Thymus (tissue), 11 donors: ENCODE results near the gene APP. TPM values are rescaled to one million over a fixed set of nuclear protein-coding genes. Genes with fewer than 3 reads are reported as not detected.
A peak's percentile ranks its signal among the peaks of the same experiment; 100 is the strongest.

Source experiments
- DNase-seq, 9 donors: peaks; one replicate each; pipeline ENCODE4 v3.0.0-alpha.2; 2013; ENCODE audit warnings: low spot score in 9 of 9, low read depth in 6 of 9, missing footprints in 1 of 9
- H3K27ac ChIP-seq, 2 donors: one replicate each; pipeline ENCODE4 v1.5.1; 2013; ENCODE audit warnings: control low read depth in 1 of 2, low read depth in 1 of 2, low read length in 1 of 2, mild to moderate bottlenecking in 1 of 2, moderate library complexity in 1 of 2
- H3K27me3 ChIP-seq, 2 donors: one replicate each; pipeline ENCODE4 v1.5.1; 2013; ENCODE audit warnings: low read length in 1 of 2; ENCODE audit not compliant: control insufficient read depth in 2 of 2, insufficient read depth in 1 of 2
- H3K36me3 ChIP-seq, 2 donors: one replicate each; pipeline ENCODE4 v1.5.1; 2013; ENCODE audit warnings: low read length in 1 of 2, mild to moderate bottlenecking in 1 of 2, moderate library complexity in 1 of 2; ENCODE audit not compliant: control insufficient read depth in 2 of 2, insufficient read depth in 2 of 2
- H3K4me1 ChIP-seq, 2 donors: one replicate each; pipeline ENCODE4 v1.5.1; 2013; ENCODE audit warnings: low read length in 2 of 2; ENCODE audit not compliant: control insufficient read depth in 2 of 2, insufficient read depth in 2 of 2
- H3K4me3 ChIP-seq, 2 donors: one replicate each; pipeline ENCODE4 v1.5.1; 2013; ENCODE audit warnings: low read length in 2 of 2, control low read depth in 1 of 2, mild to moderate bottlenecking in 1 of 2
- H3K9me3 ChIP-seq, 2 donors: one replicate each; pipeline ENCODE4 v1.5.1; 2013; ENCODE audit warnings: low read length in 1 of 2, mild to moderate bottlenecking in 1 of 2; ENCODE audit not compliant: control insufficient read depth in 2 of 2, insufficient read depth in 1 of 2
- WGBS: extraction: QIAGEN DNeasy Blood & Tissue Kit; methylation state at CpG from one replicate; pipeline ENCODE4 v1.1.7; 2013; 5-methylcytosine and 5-hydroxymethylcytosine counted together
- polyA plus RNA-seq: library from polyadenylated mRNA; stranded (reverse); fragments of 200-250 nt; gene quantifications from one replicate; pipeline ENCODE4 v1.2.3, GENCODE V29; 2013
- total RNA-seq: library from RNA; stranded (reverse); fragments of 120-200 nt; gene quantifications from one replicate; pipeline ENCODE4 v1.2.4, GENCODE V29; 2013
- donor health status: healthy.

Gene APP
- total and polyA plus RNA-seq, 2 donors, result 110 to 152 TPM

DNA sequence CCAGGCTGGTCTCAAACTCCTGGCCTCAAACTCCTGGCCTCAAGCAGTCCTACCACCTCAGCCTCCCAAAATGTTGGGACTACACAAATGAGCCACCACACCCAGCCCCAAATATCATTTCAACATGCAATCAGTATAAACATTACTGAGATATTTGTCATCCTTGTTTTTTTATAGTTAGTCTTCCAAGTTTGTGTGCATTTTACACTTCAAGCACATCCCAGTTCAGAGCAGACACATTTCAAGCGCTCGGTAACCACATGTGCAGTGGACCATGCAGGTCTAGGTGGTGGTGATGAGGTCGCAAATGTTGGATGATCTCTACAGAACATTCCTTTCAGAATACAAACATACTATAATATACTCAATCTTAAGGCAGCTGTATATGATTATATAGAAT is 23.8 kb upstream of the APP start:
- H3K4me3 ChIP-seq, result no peak overlapping the region
- no peaks in the 10 kb centered on the region for H3K36me3 ChIP-seq
- H3K27ac ChIP-seq, result no peak overlapping the region
- no peak for DNase-seq
- no peaks in the 10 kb centered on the region for H3K27me3 ChIP-seq
- no peaks in the 10 kb centered on the region for H3K9me3 ChIP-seq
- H3K4me1 ChIP-seq, result no peaks in the 10 kb centered on the region
- 77% methylated on average over 3 of the region's 3 CpGs for WGBS

DNA sequence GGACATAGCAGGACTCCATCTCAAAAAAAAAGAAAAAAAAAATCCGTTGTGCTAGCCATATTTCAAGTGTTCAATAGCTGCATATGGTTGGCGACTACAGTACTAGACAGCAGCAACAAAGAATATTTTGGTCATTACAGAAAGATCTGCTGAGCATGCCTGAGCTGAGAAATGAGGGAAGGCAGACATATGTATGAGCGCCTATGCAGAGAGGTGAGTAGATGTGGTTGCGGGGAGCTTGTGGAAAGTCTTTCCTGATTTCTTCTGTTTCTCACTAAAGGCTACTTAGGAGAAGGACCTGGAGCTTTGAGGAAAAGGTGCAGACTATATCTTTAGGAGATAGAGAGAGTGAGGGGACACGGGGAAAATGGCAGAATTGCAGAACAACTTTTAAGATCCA is 21.0 kb upstream of the APP start:
- Histone ChIP-seq H3K27ac (no peak overlapping the region), H3K4me3 (no peak overlapping the region), H3K4me1 (no peaks in the 10 kb centered on the region), H3K9me3 (no peaks in the 10 kb centered on the region), H3K36me3 (no peaks in the 10 kb centered on the region), H3K27me3 (no peaks in the 10 kb centered on the region)
- DNase-seq, result no peak
- WGBS, result 97% methylated on average over 5 of the region's 5 CpGs

DNA sequence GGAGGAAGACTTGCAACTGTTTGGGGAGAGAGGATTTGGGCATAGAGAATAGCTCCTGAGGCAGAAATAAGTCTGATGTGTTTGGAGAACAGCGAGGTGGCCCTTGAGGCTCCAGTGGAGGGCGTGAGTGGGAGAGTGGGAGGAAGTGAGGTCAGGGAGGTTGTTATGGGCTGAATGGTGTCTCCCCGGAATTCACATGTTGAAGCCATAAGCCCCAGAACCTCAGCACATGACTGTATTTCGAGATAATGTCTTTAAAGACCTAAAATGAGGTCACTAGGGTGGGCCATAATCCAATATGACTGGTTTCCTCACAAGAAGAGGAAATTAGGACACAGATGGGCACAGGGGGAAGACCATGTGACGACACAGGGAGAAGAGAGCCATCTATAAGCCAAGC is 17.9 kb upstream of the APP start:
- WGBS, result 94% methylated on average over 5 of the region's 5 CpGs

DNA sequence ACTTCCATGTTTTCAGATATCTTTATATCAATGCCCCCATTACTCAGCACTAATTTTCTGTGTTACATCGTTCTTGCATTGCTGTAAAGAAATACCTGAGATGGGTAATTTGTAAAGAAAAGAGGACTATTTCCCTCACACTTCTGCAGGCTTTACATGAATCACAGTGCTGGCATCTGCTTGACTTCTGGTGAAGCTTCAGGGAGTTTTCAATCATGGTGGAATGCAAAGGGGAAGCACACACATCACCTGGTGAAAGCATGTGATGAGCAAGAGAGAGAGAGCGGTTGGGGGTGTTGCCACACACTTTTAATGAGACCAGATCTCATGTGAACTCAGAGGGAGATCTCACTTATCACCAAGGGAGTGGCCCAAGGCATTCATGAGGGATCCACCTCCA is 14.9 kb upstream of the APP start:
- H3K27me3 ChIP-seq, result no peaks in the 10 kb centered on the region
- no peak for DNase-seq
- no peaks in the 10 kb centered on the region for H3K4me1 ChIP-seq
- H3K4me3 ChIP-seq, result no peak overlapping the region
- H3K27ac ChIP-seq, result no peak overlapping the region
- 98% methylated on average over 2 of the region's 2 CpGs for WGBS
- peaks cover 0 to 3% of the 10 kb centered on the region in 2 donors for H3K9me3 ChIP-seq
- H3K36me3 ChIP-seq, result no peaks in the 10 kb centered on the region

More for the DNA sequence above, 17.9 kb upstream of the APP start:
- Histone ChIP-seq H3K27me3 (no peaks in the 10 kb centered on the region), H3K4me3 (no peak overlapping the region), H3K4me1 (no peaks in the 10 kb centered on the region), H3K27ac (no peak overlapping the region), H3K9me3 (peaks cover 0 to 3% of the 10 kb centered on the region in 2 donors), H3K36me3 (no peaks in the 10 kb centered on the region)
- DNase-seq, result no peak

- H3K9me3 ChIP-seq, result peaks cover 0 to 3% of the 10 kb centered on the region in 2 donors
- 94% methylated on average over 2 of the region's 2 CpGs for WGBS
- no peak for DNase-seq
- H3K4me1 ChIP-seq, result no peaks in the 10 kb centered on the region
- no peak overlapping the region for H3K27ac ChIP-seq
- no peaks in the 10 kb centered on the region for H3K36me3 ChIP-seq
- no peaks in the 10 kb centered on the region for H3K27me3 ChIP-seq
- H3K4me3 ChIP-seq, result no peak overlapping the region
Measured at GRCh38 chr21:26185021-26185420, 14.5 kb upstream of the APP start.

- no peak for DNase-seq
Measured at GRCh38 chr21:26179501-26179900, 8.9 kb upstream of the APP start.

GRCh38 chr21:26177746-26178426 is 7.3 kb upstream of the APP start:
- no peaks in the 10 kb centered on the region for H3K27me3 ChIP-seq
- WGBS, result 95% methylated on average over 5 of the region's 5 CpGs
- no peak for DNase-seq
- H3K4me1 ChIP-seq, result no peaks in the 10 kb centered on the region
- H3K27ac ChIP-seq, result no peak overlapping the region
- no peak overlapping the region for H3K4me3 ChIP-seq
- H3K36me3 ChIP-seq, result no peaks in the 10 kb centered on the region
- no peaks in the 10 kb centered on the region for H3K9me3 ChIP-seq

More at GRCh38 chr21:26179501-26179900, 8.9 kb upstream of the APP start:
- H3K27ac ChIP-seq, result no peak overlapping the region
- H3K4me1 ChIP-seq, result no peaks in the 10 kb centered on the region
- no peaks in the 10 kb centered on the region for H3K27me3 ChIP-seq
- 97% methylated on average over 4 of the region's 4 CpGs for WGBS
- H3K36me3 ChIP-seq, result no peaks in the 10 kb centered on the region
- no peak overlapping the region for H3K4me3 ChIP-seq
- peaks cover 0 to under 1% of the 10 kb centered on the region in 2 donors for H3K9me3 ChIP-seq

- H3K9me3 ChIP-seq, result no peaks in the 10 kb centered on the region
- no peaks in the 10 kb centered on the region for H3K36me3 ChIP-seq
- no peaks in the 10 kb centered on the region for H3K27me3 ChIP-seq
- H3K4me1 ChIP-seq, result no peaks in the 10 kb centered on the region
- H3K4me3 ChIP-seq, result no peak overlapping the region
- no peak for DNase-seq
- H3K27ac ChIP-seq, result no peak overlapping the region
- WGBS, result 65% methylated on average over 5 of the region's 5 CpGs
Measured at GRCh38 chr21:26177187-26177586, 6.6 kb upstream of the APP start.

DNA sequence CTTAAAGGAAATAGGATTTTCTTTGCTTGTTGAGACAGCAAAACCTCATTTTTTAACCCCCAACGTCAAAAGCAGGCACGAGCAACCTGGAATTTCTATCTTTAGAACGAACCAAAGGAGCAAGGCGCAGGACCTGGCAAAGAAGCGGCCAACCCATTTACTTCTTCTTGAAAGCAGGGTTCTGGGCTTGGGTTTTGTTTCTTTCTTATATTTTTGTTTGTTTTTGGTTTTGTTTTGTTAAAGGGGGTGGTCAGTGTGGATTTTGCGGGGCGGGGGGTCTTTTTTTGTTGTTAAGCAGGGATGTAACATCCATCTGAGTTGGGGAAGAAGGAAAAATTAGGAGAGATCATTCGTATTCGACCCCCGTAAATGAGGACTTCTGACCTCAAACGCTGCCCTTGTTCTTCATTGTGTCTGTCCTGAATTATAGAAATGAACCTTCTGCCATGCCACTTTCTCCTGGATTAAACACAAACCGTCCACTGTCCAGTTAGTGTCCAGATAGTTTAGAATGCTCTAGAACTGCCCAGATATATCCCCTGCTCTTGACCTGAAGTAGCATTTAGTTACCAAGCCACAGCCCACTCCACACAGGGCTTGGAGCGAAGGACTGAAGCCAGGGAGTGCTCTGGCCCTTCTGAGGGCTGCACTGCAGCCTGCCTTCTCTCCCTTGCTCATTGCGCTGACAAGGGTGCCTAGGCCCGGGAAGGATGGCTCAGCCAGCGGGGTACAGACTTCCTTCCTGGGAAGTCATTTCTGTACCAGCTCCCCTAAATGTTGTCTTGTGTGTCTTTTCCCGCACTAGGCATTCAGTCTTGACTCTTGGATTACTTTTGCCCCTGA is 909 bp upstream of the APP start:
- H3K27ac ChIP-seq, result peak overlapping the region in 1 of 2 donors; percentile 7
- DNase-seq, result no peak
- 73% methylated on average over 17 of the region's 17 CpGs for WGBS
- peak overlapping the region; percentile 48 to 81 for H3K4me3 ChIP-seq
- H3K9me3 ChIP-seq, result no peaks in the 10 kb centered on the region
- H3K36me3 ChIP-seq, result no peaks in the 10 kb centered on the region
- H3K27me3 ChIP-seq, result peaks cover 2 to 7% of the 10 kb centered on the region in 2 donors
- peaks cover 4 to 11% of the 10 kb centered on the region in 2 donors for H3K4me1 ChIP-seq
